ENCODE measurements around the gene RSU1. TPM values are rescaled to one million over a fixed set of nuclear protein-coding genes. Genes with fewer than 3 reads are reported as not detected.
A peak's percentile ranks its signal among the peaks of the same experiment; 100 is the strongest.

Gene RSU1
- polyA plus RNA-seq, 2 of the 4 experiments (the other 2 are of a cell fraction), result 99.3 to 114 TPM

- FAIRE-seq (no peak), ATAC-seq (no peak), DNase-seq (ENCODE audit: low read depth in 1 of 2, low spot score in 1 of 2) (no peak)
- ChIA-PET CTCF (interaction anchor here (0.7 to 2.8 kb wide), 9 partner anchors 9 to 612 kb away, joined by 3 to 12 read pairs (median 4); no protein-coding TSS in a partner anchor), POLR2A (no interaction called here)
- Histone ChIP-seq H3K27ac (no peak overlapping the region), H3K4me1 (no peaks in the 10 kb centered on the region), H3K4me2 (no peak overlapping the region), H3K9me3 (no peaks in the 10 kb centered on the region), H3K4me3 (no peak overlapping the region)
- TF ChIP-seq BCL3 (IDR thresholded peaks at IDR 0.05) (no peak), MYC (IDR thresholded peaks at IDR 0.05; ENCODE audit: borderline replicate concordance, low read length) (no peak), CEBPB (IDR thresholded peaks at IDR 0.05) (no peak)
These were observed 28.0 kb upstream of the RSU1 start for GRCh38 chr10:16845248-16845647.

- no peak overlapping the region for H3K27ac ChIP-seq
- no peak overlapping the region for H3K4me3 ChIP-seq
- ChIA-PET CTCF (interaction anchor here (0.5 to 2.1 kb wide), 28 partner anchors 10 to 804 kb away, joined by 3 to 14 read pairs (median 3); partner anchors contain the start of gene RSU1), POLR2A (no interaction called here)
- no peaks in the 10 kb centered on the region for H3K9me3 ChIP-seq
- TF ChIP-seq RAD21 (conservative IDR thresholded peaks at IDR 0.05 in 1 of 2, IDR thresholded peaks at IDR 0.05 in 1 of 2) (peak; percentile 80 to 89), SMC3 (IDR thresholded peaks at IDR 0.05) (peak; percentile 90), HDAC2 (IDR thresholded peaks at IDR 0.05) (no peak), CTCF (IDR thresholded peaks at IDR 0.05) (peak; percentile 83), MYC (IDR thresholded peaks at IDR 0.05; ENCODE audit: borderline replicate concordance, low read length) (no peak), CHD4 (IDR thresholded peaks at IDR 0.05; ENCODE audit: borderline replicate concordance) (no peak), CEBPB (IDR thresholded peaks at IDR 0.05) (0 out of 4 replicates have a peak, but pooled peaks of 1 of the 2 experiments have one; percentile 45), RNF2 (IDR thresholded peaks at IDR 0.05; ENCODE audit: borderline replicate concordance, low read depth) (no peak), EHF (CRISPR knock-in tag; IDR thresholded peaks at IDR 0.05) (no peak)
- H3K4me1 ChIP-seq, result no peaks in the 10 kb centered on the region
- WGBS (ENCODE audit: missing lambda C conversion rate), result 0% methylated on average over 1 of the region's 1 CpG
- no peak overlapping the region for H3K4me2 ChIP-seq
- FAIRE-seq (peak; percentile 61), ATAC-seq (peak; percentile 78 to 86; a peak in 5 of 6 replicates), DNase-seq (ENCODE audit: low read depth in 1 of 2, low spot score in 1 of 2) (peak; percentile 28 to 72)
These were observed 26.1 kb upstream of the RSU1 start for GRCh38 chr10:16843252-16843870.

GRCh38 chr10:16835228-16835627 lies 18.0 kb upstream of the RSU1 start:
- ChIA-PET POLR2A (no interaction called here), CTCF (interaction anchor here (0.8 to 1.7 kb wide), 3 partner anchors 12 to 412 kb away, joined by 3 to 4 read pairs (median 3); no protein-coding TSS in a partner anchor)
- Histone ChIP-seq H3K4me1 (no peaks in the 10 kb centered on the region), H3K9me3 (no peaks in the 10 kb centered on the region), H3K4me3 (no peak overlapping the region), H3K4me2 (no peak overlapping the region), H3K27ac (no peak overlapping the region)
- WGBS (ENCODE audit: missing lambda C conversion rate), result 41% methylated on average over 8 of the region's 8 CpGs
- FAIRE-seq (no peak), DNase-seq (ENCODE audit: low read depth in 1 of 2, low spot score in 1 of 2) (no peak), ATAC-seq (no peak)
- TF ChIP-seq RAD21 (conservative IDR thresholded peaks at IDR 0.05 in 1 of 2, IDR thresholded peaks at IDR 0.05 in 1 of 2) (no peak), ZFP36 (IDR thresholded peaks at IDR 0.05; ENCODE audit: borderline replicate concordance, partially characterized antibody) (no peak), HOXB13 (CRISPR knock-in tag; IDR thresholded peaks at IDR 0.05; ENCODE audit: low read depth) (no peak), CEBPB (IDR thresholded peaks at IDR 0.05) (no peak), POLR2AphosphoS2 (conservative IDR thresholded peaks at IDR 0.05; ENCODE audit: low read length) (no peak), PHF8 (IDR thresholded peaks at IDR 0.05; ENCODE audit: borderline replicate concordance, low read depth) (no peak), EHMT2 (IDR thresholded peaks at IDR 0.05; ENCODE audit: low read depth) (no peak), E2F6 (IDR thresholded peaks at IDR 0.05; ENCODE audit: borderline replicate concordance, low read depth) (no peak), RFX5 (IDR thresholded peaks at IDR 0.05) (no peak), RNF2 (IDR thresholded peaks at IDR 0.05; ENCODE audit: borderline replicate concordance, low read depth) (no peak), USF2 (IDR thresholded peaks at IDR 0.05) (no peak), KDM1A (IDR thresholded peaks at IDR 0.05; ENCODE audit: low read depth) (no peak), REST (IDR thresholded peaks at IDR 0.05) (no peak), POLR2A (IDR thresholded peaks at IDR 0.05; ENCODE audit: low read length) (no peak)

Data from A549 (cell line).